ENCODE data around the gene HIPK4. TPM values are rescaled to one million over a fixed set of nuclear protein-coding genes. Genes with fewer than 3 reads are reported as not detected.
"Not testable (repeated sequence)": the region's sequence is repeated elsewhere in the genome, so short reads cannot be mapped to it uniquely, and the experiment has no call there.

The HIPK4 gene, protein sequence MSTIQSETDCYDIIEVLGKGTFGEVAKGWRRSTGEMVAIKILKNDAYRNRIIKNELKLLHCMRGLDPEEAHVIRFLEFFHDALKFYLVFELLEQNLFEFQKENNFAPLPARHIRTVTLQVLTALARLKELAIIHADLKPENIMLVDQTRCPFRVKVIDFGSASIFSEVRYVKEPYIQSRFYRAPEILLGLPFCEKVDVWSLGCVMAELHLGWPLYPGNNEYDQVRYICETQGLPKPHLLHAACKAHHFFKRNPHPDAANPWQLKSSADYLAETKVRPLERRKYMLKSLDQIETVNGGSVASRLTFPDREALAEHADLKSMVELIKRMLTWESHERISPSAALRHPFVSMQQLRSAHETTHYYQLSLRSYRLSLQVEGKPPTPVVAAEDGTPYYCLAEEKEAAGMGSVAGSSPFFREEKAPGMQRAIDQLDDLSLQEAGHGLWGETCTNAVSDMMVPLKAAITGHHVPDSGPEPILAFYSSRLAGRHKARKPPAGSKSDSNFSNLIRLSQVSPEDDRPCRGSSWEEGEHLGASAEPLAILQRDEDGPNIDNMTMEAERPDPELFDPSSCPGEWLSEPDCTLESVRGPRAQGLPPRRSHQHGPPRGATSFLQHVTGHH
- 0.08 and 0.12 TPM in 2 replicates for polyA plus RNA-seq (2013)

DNA sequence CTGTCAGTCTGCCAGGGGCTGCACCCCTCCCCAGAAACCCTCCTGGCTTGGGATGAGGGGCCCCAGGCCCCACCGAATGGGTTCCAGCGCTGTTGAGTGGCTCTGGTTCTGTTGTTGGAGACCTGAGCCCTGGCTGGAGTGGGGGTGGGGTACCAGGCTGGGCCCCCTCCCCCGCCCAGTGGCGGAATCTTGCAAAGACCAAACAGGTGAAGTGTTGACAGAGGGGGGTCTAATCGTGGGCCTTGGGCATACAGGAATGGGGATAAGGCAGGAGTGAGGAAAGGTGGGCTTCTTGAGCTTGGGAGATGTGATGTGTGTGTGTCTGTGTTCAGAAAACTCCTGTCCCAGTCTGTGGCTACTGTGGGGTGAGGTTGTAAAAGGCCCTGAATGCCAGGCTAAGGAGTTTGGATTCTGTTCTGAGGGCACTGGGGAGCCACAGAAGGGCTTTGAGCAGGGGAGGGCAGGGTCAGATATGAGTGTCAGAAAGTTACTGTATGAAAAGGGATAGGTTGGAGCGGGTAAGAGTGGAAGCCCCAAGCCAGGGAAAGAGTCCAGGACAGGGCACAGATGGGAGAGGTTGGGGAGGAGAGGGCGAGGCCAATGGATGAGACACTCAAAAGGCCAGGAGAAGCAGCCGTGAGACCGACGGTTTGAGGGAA, at the start of gene HIPK4:
Gene HIPK4, minus strand, starts transcription at position 98 of the 659 bp plus-strand sequence. CDS start 279 bp downstream, outside the sequence.
- Histone ChIP-seq H3K4me1 (ENCODE audit: control insufficient read depth in 1 of 2, insufficient read depth in 2 of 2, low read length in 2 of 2) (peaks cover 11 to 17% of the 10 kb centered on the region in 2 experiments), H3K36me3 (ENCODE audit: control insufficient read depth in 1 of 2, insufficient read depth in 2 of 2, low read length in 2 of 2) (no peaks in the 10 kb centered on the region), H2BK5ac (ENCODE audit: low read depth, low read length, poor library complexity) (no peak within 1 kb of the TSS), H4K91ac (ENCODE audit: low read depth, low read length) (no peak within 1 kb of the TSS), H3K9ac (ENCODE audit: low read length) (no peak within 1 kb of the TSS), H4K12ac (ENCODE audit: low read depth, low read length) (no peak within 1 kb of the TSS), H3K4ac (ENCODE audit: low read depth, low read length) (no peak within 1 kb of the TSS), H3K27me3 (ENCODE audit: insufficient read depth, low read length) (no peaks in the 10 kb centered on the region), H3K9me3 (ENCODE audit: insufficient read depth, low read depth, low read length) (no peaks in the 10 kb centered on the region), H3K27ac (ENCODE audit: low read depth, low read length) (no peak within 1 kb of the TSS), H3K23ac (ENCODE audit: low read length) (no peak within 1 kb of the TSS), H2AFZ (ENCODE audit: insufficient read depth, low read length, poor library complexity) (no peak within 1 kb of the TSS), H3K79me2 (ENCODE audit: control insufficient read depth, insufficient read depth, low read length, poor library complexity) (peaks cover 1% of the 10 kb centered on the region), H2AK5ac (ENCODE audit: low read length) (no peak within 1 kb of the TSS), H3K4me2 (ENCODE audit: low read length) (no peak within 1 kb of the TSS), H4K8ac (ENCODE audit: low read depth, low read length) (no peak within 1 kb of the TSS), H3K4me3 (ENCODE audit: low read depth, low read length) (no peak within 1 kb of the TSS), H2BK120ac (ENCODE audit: insufficient read depth, low read length, poor library complexity) (no peak within 1 kb of the TSS), H3K18ac (ENCODE audit: low read length) (no peak within 1 kb of the TSS), H2BK12ac (ENCODE audit: low read length) (no peak within 1 kb of the TSS), H3K79me1 (ENCODE audit: low read length) (peaks cover 13% of the 10 kb centered on the region), H3K14ac (ENCODE audit: low read length) (no peak within 1 kb of the TSS)
- WGBS (ENCODE audit: extremely low coverage, insufficient coverage, insufficient read length), result no CpG with 5 or more reads among the region's 10 CpGs
- no peak for DNase-seq

DNA sequence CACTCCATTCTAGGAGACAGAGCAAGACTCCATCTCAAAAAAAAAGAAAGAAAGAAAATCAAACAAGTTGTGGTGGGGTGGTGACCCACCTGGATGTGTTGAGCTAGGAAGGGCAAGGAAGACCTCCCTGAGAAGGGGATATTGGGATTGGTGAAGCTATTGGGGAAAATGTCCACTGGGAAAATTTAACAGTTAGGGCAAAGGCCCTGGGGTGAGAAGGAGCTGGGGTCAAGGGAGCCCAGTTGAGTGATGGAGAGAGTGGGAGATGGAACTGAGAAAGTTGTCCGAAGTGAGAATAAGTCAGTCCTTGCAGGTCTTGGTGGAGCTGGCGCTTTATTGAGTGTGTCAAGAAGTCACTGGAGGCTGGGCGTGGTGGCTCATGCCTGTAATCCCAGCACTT, 48.3 kb upstream of the HIPK4 start:
- H4K91ac ChIP-seq (ENCODE audit: low read depth, low read length), result no peak overlapping the region
- H4K12ac ChIP-seq (ENCODE audit: low read depth, low read length), result no peak overlapping the region
- no peak overlapping the region for H2AFZ ChIP-seq (ENCODE audit: insufficient read depth, low read length, poor library complexity)
- no peak overlapping the region for H4K8ac ChIP-seq (ENCODE audit: low read depth, low read length)
- H3K79me1 ChIP-seq (ENCODE audit: low read length), result peaks cover 7% of the 10 kb centered on the region
- H3K36me3 ChIP-seq (ENCODE audit: control insufficient read depth in 1 of 2, insufficient read depth in 2 of 2, low read length in 2 of 2), result peaks cover 19 to 24% of the 10 kb centered on the region in 2 experiments
- H2AK5ac ChIP-seq (ENCODE audit: low read length), result no peak overlapping the region
- no peaks in the 10 kb centered on the region for H3K9me3 ChIP-seq (ENCODE audit: insufficient read depth, low read depth, low read length)
- H3K27ac ChIP-seq (ENCODE audit: low read depth, low read length), result no peak overlapping the region
- no peaks in the 10 kb centered on the region for H3K27me3 ChIP-seq (ENCODE audit: insufficient read depth, low read length)
- DNase-seq, result no peak
- H3K4me1 ChIP-seq (ENCODE audit: control insufficient read depth in 1 of 2, insufficient read depth in 2 of 2, low read length in 2 of 2), result peaks cover 6 to 8% of the 10 kb centered on the region in 2 experiments
- H2BK5ac ChIP-seq (ENCODE audit: low read depth, low read length, poor library complexity), result no peak overlapping the region
- peaks cover 4% of the 10 kb centered on the region for H3K79me2 ChIP-seq (ENCODE audit: control insufficient read depth, insufficient read depth, low read length, poor library complexity)
- no peak overlapping the region for H2BK120ac ChIP-seq (ENCODE audit: insufficient read depth, low read length, poor library complexity)
- no peak overlapping the region for H3K18ac ChIP-seq (ENCODE audit: low read length)
- H3K14ac ChIP-seq (ENCODE audit: low read length), result no peak overlapping the region
- no peak overlapping the region for H3K4ac ChIP-seq (ENCODE audit: low read depth, low read length)
- no peak overlapping the region for H3K23ac ChIP-seq (ENCODE audit: low read length)
- no peak overlapping the region for H3K4me3 ChIP-seq (ENCODE audit: low read depth, low read length)
- H3K4me2 ChIP-seq (ENCODE audit: low read length), result no peak overlapping the region
- H3K9ac ChIP-seq (ENCODE audit: low read length), result no peak overlapping the region
- H2BK12ac ChIP-seq (ENCODE audit: low read length), result no peak overlapping the region
- WGBS (ENCODE audit: extremely low coverage, insufficient coverage, insufficient read length), result no CpG with 5 or more reads among the region's 3 CpGs

DNA sequence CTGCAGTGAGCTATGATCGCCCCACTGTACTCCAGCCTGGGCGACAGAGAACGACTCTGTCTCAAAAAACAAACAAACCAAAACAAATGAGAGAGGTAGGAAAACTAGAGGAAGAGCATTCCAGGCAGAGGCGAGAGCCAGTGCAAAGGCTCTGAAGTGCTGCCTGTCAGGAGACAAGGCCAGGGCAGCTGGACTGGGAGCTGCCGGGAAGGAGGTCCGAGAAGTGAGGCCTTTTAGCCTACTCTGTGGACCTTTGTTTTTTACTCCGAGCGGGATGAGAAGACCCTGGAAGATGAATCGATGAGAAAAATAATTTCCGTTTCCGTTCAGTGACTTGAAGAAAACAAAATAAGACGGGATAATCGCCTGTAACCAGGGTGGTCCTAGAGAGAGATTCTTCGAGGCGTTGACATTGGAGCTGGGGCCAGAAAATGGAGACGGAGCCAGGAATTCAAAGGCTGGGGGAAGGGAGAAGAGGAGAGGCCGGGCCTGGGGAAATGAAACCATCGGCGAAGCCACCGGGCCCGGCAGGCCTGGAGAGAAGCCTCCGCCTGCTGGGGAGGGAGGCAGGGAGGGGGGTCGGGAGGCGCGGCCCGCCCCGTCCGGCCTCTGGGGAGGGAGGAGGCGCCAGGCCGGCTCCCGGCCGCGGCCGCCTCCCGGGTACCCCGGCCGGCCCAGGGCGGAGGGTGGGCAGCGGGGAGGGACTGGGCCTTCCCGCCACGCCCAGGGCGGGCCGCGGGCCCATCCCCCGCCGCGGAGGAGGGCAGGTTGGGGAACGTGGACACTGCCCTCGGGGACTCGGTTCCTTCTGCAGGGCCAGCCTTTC, 43.6 kb upstream of the HIPK4 start:
- Histone ChIP-seq H4K12ac (ENCODE audit: low read depth, low read length) (peak overlapping the region; percentile 23), H3K9ac (ENCODE audit: low read length) (peak overlapping the region; percentile 13), H4K8ac (ENCODE audit: low read depth, low read length) (peak overlapping the region; percentile 59), H2AFZ (ENCODE audit: insufficient read depth, low read length, poor library complexity) (peak overlapping the region; percentile 32), H3K79me1 (ENCODE audit: low read length) (peaks cover 15% of the 10 kb centered on the region), H3K4ac (ENCODE audit: low read depth, low read length) (peak overlapping the region; percentile 6), H2AK5ac (ENCODE audit: low read length) (no peak overlapping the region), H2BK5ac (ENCODE audit: low read depth, low read length, poor library complexity) (peak overlapping the region; percentile 77), H3K79me2 (ENCODE audit: control insufficient read depth, insufficient read depth, low read length, poor library complexity) (no peaks in the 10 kb centered on the region), H3K27me3 (ENCODE audit: insufficient read depth, low read length) (no peaks in the 10 kb centered on the region), H3K36me3 (ENCODE audit: control insufficient read depth in 1 of 2, insufficient read depth in 2 of 2, low read length in 2 of 2) (no peaks in the 10 kb centered on the region), H3K4me3 (ENCODE audit: low read depth, low read length) (no peak overlapping the region), H3K14ac (ENCODE audit: low read length) (peak overlapping the region; percentile 72), H3K18ac (ENCODE audit: low read length) (peak overlapping the region; percentile 6), H3K9me3 (ENCODE audit: insufficient read depth, low read depth, low read length) (no peaks in the 10 kb centered on the region), H4K91ac (ENCODE audit: low read depth, low read length) (peak overlapping the region; percentile 74), H2BK12ac (ENCODE audit: low read length) (peak overlapping the region; percentile 21), H3K23ac (ENCODE audit: low read length) (no peak overlapping the region), H2BK120ac (ENCODE audit: insufficient read depth, low read length, poor library complexity) (peak overlapping the region; percentile 79), H3K4me1 (ENCODE audit: control insufficient read depth in 1 of 2, insufficient read depth in 2 of 2, low read length in 2 of 2) (peaks cover 4 to 7% of the 10 kb centered on the region in 2 experiments), H3K4me2 (ENCODE audit: low read length) (peak overlapping the region; percentile 75), H3K27ac (ENCODE audit: low read depth, low read length) (peak overlapping the region; percentile 81)
- DNase-seq, result peak; percentile 87 to 89
- WGBS (ENCODE audit: extremely low coverage, insufficient coverage, insufficient read length), result no CpG with 5 or more reads among the region's 50 CpGs

DNA sequence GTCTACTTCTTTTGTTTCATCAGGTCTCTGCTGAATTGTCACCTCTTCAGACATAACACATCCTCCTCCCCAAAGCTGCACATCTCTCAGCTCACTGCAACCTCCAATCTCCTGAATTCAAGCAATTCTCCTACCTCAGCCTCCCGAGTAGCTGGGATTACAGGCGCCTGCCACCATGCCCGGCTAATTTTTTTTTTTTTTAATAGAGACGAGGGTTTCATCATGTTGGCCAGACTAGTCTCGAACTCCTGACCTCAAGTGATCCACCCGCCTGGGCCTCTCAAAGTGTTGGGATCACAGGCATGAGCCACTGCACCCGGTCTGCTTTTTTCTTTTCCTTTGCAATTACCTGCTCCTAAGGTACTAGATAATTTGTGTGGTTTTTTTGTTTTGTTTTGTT, 42.8 kb upstream of the HIPK4 start:
- H3K4me2 ChIP-seq (ENCODE audit: low read length), result peak overlapping the region; percentile 47
- not testable (repeated sequence) for H3K4me1 ChIP-seq (ENCODE audit: control insufficient read depth in 1 of 2, insufficient read depth in 2 of 2, low read length in 2 of 2); H3K18ac ChIP-seq (ENCODE audit: low read length); H3K79me2 ChIP-seq (ENCODE audit: control insufficient read depth, insufficient read depth, low read length, poor library complexity); H2BK12ac ChIP-seq (ENCODE audit: low read length); DNase-seq; H3K4me3 ChIP-seq (ENCODE audit: low read depth, low read length); H2AFZ ChIP-seq (ENCODE audit: insufficient read depth, low read length, poor library complexity); H3K23ac ChIP-seq (ENCODE audit: low read length); H3K9ac ChIP-seq (ENCODE audit: low read length); H3K14ac ChIP-seq (ENCODE audit: low read length); H3K9me3 ChIP-seq (ENCODE audit: insufficient read depth, low read depth, low read length); H3K27me3 ChIP-seq (ENCODE audit: insufficient read depth, low read length); H3K36me3 ChIP-seq (ENCODE audit: control insufficient read depth in 1 of 2, insufficient read depth in 2 of 2, low read length in 2 of 2)
- H3K79me1 ChIP-seq (ENCODE audit: low read length), result peaks cover 15% of the 10 kb centered on the region
- H3K4ac ChIP-seq (ENCODE audit: low read depth, low read length), result peak overlapping the region; percentile 36
- WGBS (ENCODE audit: extremely low coverage, insufficient coverage, insufficient read length), result no CpG with 5 or more reads among the region's 7 CpGs
- peak overlapping the region; percentile 38 for H2BK120ac ChIP-seq (ENCODE audit: insufficient read depth, low read length, poor library complexity)
- peak overlapping the region; percentile 81 for H3K27ac ChIP-seq (ENCODE audit: low read depth, low read length)
- H4K8ac ChIP-seq (ENCODE audit: low read depth, low read length), result peak overlapping the region; percentile 77
- peak overlapping the region; percentile 74 for H4K91ac ChIP-seq (ENCODE audit: low read depth, low read length)
- H2AK5ac ChIP-seq (ENCODE audit: low read length), result peak overlapping the region; percentile 29
- peak overlapping the region; percentile 77 for H2BK5ac ChIP-seq (ENCODE audit: low read depth, low read length, poor library complexity)
- H4K12ac ChIP-seq (ENCODE audit: low read depth, low read length), result peak overlapping the region; percentile 90

Measured in trophoblast cell (in vitro differentiated cells and primary cell).